MV-4-11 (cell line): ENCODE measurements around the gene MCM5.

ENCODE experiments used
- DNase-seq: peaks from one replicate; lab custom pipeline; 2025; lab: John Stamatoyannopoulos, UW

The MCM5 gene

DNA sequence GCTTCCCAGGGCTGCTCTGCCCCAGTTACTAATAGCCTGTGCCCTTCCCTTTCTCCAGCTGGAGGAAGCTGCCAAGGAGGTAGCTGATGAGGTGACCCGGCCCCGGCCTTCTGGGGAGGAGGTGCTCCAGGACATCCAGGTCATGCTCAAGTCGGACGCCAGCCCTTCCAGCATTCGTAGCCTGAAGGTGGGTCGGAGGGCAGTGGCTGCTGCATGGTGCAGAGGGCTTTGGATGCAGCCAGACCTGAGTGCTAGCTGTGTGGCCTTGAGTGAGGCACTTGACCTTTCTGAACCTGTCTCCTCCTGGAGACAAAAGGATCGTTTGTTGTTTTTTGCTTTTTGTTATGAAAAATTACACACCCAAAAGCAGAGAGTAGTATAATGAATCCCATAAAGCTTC, 3.4 kb downstream of the MCM5 start:
- DNase-seq: no peak

GRCh38 chr22:35404176-35404575, 4.2 kb downstream of the MCM5 start:
- DNase-seq: no peak

GRCh38 chr22:35406443-35406842, 6.5 kb downstream of the MCM5 start:
- DNase-seq: no peak

DNA sequence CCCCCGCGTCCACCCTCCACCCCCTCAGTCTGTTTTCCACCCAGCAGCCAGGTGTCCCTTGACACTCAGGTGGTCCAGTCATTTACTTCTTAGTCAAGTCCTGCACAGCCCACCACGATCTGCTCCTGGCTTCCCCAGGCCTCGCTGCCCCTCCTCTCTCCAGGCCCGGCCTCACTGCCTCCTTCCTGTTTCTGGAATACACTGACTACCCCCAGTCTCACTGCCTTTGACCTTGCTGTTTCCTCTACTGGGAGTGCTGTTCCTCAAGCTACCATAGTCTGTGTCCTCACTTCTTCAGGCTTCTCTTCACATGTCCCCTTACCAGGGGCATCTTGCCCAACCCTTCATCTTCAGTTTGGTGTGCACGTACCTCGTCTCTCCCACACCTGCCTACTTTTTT, 7.4 kb downstream of the MCM5 start:
- DNase-seq: no peak

- peak; percentile 99 for DNase-seq
Observed at GRCh38 chr22:35409783-35410662, 10.1 kb downstream of the MCM5 start.

GRCh38 chr22:35410663-35411034, 10.7 kb downstream of the MCM5 start:
- no peak for DNase-seq

- DNase-seq: peak; percentile 72
Observed at GRCh38 chr22:35411102-35411501, 11.2 kb downstream of the MCM5 start.

- DNase-seq: no peak
Observed at GRCh38 chr22:35413624-35414023, 13.7 kb downstream of the MCM5 start.

- no peak for DNase-seq
Observed at GRCh38 chr22:35417606-35418005, 17.7 kb downstream of the MCM5 start.

DNA sequence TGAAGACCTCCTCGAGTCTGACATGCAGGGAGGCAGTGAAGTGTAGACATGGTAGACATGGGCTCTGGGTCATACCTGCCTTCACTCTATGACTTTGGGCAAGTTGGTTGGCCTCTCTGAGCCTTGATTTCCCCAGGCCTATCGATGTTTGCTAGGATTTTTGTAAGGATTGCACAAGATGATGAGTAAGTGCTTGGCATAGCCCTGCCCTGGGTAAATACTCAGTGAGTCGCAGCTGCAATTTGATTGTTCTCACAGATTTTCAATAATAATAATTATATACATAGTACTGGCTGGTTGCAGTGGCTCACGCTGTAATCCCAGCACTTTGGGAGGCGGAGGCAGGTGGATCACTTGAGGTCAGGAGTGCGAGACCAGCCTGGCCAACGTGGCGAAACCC, 18.1 kb downstream of the MCM5 start:
- no peak for DNase-seq

GRCh38 chr22:35418731-35419130, 18.8 kb downstream of the MCM5 start:
- DNase-seq: peak; percentile 24

DNA sequence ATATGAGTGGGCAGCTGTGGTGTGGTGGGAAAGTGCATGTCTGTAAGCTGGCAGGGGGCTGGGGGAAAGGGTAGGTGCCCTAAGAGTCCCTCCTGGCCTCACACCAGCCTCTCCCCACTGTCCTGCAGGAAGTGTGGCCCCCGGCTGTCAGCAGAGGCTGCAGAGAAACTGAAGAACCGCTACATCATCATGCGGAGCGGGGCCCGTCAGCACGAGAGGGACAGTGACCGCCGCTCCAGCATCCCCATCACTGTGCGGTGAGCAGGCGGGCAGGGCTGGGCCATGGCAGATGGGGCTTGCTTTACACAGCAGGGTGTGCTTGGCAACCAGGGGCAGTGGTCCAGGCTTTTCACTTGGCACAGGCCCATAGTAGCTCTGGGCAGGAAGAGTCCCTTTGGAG, 19.8 kb downstream of the MCM5 start:
- DNase-seq: no peak

- no peak for DNase-seq
Observed at GRCh38 chr22:35421121-35421520, 21.2 kb downstream of the MCM5 start.

DNA sequence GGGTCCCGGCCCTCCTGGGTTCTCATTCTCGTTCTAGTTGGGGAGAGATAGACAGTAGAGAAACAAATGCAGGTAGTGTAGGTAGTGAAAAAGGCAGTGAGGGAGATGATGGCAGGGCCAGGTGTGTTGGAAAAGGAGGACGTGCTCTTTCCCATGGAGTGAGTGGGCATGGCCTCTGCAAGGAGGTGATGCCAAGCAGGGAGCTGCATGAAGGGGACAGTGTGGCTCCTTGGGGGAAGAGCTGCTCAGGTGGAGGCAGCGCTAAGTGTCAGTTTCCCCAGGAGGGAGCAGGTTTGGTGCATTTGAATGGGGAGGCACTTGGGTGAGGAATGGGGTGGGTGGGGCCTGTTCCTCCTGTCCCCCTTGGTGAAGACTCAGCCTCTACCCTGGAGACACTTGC, 22.2 kb downstream of the MCM5 start:
- DNase-seq: no peak

DNA sequence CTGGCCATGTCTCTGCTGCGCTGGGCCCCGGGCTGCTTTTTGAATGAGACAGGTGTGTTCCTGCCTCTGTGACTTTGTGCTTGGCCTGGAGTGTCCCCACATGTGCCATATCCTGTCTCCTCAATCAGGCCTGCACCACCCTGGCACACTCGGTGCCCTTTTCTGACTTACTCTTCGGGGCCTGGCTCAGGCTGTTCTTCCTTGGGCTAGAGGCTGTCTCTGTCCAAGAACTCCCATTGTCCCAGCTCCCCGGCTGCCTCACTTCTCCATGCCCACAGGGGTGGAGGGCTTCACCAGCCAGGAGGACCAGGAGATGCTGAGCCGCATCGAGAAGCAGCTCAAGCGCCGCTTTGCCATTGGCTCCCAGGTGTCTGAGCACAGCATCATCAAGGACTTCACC, 23.0 kb downstream of the MCM5 start:
- no peak for DNase-seq

DNA sequence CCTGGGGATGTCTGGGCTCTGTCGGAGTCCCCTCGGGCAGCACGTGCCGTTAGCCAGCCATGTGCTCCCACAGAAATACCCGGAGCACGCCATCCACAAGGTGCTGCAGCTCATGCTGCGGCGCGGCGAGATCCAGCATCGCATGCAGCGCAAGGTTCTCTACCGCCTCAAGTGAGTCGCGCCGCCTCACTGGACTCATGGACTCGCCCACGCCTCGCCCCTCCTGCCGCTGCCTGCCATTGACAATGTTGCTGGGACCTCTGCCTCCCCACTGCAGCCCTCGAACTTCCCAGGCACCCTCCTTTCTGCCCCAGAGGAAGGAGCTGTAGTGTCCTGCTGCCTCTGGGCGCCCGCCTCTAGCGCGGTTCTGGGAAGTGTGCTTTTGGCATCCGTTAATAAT, 24.1 kb downstream of the MCM5 start:
- DNase-seq: no peak

DNA sequence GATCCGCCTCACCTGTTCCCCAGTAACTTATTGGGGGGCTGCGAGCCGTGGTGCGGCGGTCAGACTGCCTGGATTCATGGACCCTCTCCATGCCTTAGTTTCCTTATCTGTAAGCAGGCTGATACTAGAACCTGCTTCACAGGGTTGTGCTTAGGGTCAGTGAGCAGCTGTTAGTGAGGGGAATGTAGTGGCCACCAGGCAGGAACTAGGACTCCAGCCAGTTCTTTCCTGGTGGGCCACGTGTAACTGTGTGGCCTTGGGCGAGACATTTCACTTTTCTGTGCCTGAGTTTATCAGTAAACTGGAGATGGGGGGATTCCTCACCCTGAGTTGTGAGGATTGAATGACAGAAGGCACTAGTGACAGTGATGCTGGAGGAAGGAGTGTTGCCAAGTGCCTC, 24.8 kb downstream of the MCM5 start:
- no peak for DNase-seq

DNA sequence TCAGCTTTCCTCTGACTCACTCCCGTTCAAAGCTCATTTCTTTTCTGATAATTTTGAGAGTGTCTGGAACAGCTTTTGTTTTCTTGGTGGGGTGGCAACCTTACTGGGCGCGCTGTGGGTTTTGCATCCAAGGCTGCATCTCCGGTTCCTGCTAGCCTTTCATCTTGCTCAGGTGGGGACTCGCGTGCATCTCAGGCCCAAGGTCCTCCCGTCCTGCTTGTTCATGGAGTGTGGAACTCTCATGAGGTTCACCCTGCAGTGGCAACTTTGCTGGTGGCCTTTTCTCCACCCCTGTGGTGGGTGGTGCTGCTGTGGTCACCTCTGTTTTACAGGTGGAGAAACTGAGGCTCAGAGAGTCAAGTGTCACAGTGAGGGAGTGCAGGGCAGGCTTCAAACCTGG, 25.6 kb downstream of the MCM5 start:
- no peak for DNase-seq

GRCh38 chr22:35425971-35426800, 26.2 kb downstream of the MCM5 start:
- DNase-seq: no peak

- no peak for DNase-seq
Observed at GRCh38 chr22:35426801-35427140, 26.8 kb downstream of the MCM5 start.

- no peak for DNase-seq
Observed at GRCh38 chr22:35430897-35431322, 31.0 kb downstream of the MCM5 start.

- no peak for DNase-seq
Observed at GRCh38 chr22:35431483-35432227, 31.7 kb downstream of the MCM5 start.
